GM12872 (cell line): ENCODE results near the gene ZBTB25.

Experiments used
- TF ChIP-seq, protein P1 (sequence below): IDR thresholded peaks from 3 replicates; pipeline ENCODE4 v1.5.1; 2011; ENCODE audit warnings: low read depth, mild to moderate bottlenecking, low read length, moderate library complexity; ENCODE audit not compliant: insufficient read depth

The ZBTB25 gene

DNA sequence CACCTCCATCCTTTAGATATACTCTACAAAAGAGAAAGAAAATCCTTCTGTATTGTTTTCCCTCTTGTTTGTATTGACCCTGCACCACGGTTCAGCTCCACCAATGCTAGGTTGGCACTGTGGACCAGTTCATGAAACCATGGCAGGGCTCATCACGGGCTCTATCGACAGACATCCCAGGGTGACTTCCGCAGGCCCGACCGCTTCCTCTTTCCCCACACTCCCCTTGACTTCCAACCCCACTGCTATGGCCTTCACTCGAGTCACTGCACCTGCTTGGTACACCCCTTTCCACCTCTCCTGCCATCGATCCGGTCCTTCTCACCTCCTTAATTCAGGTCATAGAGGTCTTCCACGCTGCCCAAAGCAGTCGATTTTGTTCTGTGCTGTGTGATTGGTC, 59.5 kb downstream of the ZBTB25 start:
- TF ChIP-seq, protein P1, sequence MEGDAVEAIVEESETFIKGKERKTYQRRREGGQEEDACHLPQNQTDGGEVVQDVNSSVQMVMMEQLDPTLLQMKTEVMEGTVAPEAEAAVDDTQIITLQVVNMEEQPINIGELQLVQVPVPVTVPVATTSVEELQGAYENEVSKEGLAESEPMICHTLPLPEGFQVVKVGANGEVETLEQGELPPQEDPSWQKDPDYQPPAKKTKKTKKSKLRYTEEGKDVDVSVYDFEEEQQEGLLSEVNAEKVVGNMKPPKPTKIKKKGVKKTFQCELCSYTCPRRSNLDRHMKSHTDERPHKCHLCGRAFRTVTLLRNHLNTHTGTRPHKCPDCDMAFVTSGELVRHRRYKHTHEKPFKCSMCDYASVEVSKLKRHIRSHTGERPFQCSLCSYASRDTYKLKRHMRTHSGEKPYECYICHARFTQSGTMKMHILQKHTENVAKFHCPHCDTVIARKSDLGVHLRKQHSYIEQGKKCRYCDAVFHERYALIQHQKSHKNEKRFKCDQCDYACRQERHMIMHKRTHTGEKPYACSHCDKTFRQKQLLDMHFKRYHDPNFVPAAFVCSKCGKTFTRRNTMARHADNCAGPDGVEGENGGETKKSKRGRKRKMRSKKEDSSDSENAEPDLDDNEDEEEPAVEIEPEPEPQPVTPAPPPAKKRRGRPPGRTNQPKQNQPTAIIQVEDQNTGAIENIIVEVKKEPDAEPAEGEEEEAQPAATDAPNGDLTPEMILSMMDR: no peak

DNA sequence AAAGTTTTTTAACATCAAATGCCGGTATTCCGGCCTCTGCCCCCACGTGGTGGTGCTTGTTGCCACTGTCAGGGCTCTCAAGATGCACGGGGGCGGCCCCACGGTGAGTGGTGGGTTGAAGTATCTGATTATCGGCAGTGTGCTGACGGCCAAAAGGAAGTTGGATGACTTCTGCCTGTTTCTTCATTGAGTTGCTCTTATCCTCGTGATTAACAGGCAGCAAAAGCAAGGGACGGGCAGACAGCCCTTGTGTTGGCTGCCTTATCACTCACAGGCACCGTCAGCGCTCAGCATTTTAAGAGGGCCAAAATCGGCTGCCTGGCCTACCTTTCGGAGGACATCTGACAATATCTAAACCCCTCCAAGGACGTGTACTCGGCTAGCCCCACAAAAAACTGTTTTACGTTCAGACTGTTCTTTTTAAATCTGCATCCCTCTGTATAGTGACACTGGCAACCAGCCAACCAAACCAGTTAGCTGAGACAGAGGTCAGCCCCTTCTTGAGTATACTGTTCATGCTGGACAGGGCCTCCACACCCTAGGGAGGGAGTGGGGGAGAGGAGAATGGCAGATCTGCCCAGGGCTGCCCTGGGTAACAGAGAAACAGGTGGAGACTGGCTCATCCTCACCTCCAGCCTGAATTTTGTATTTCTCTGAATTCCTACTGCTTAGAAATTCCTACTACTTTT, 61.2 kb downstream of the ZBTB25 start:
- TF ChIP-seq, protein P1: no peak

DNA sequence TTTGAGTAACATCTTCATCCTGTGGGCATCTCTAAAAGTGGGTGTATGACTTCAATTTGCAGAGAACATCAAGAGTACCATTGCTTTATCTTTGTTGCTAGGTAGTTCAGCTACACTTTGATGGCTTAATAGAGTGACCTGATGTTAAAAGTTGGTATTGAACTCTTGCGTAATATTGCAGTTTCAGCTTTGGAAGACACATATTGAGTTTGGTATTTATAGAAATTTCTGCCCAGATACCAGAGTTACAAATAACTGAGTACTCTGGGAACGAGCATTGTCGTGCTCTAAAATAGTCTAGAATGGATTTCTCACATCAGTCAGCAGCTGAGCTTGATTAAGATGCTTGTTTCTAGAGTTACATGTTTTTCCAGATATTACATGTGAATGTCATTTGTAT, 63.1 kb downstream of the ZBTB25 start:
- TF ChIP-seq, protein P1: no peak

DNA sequence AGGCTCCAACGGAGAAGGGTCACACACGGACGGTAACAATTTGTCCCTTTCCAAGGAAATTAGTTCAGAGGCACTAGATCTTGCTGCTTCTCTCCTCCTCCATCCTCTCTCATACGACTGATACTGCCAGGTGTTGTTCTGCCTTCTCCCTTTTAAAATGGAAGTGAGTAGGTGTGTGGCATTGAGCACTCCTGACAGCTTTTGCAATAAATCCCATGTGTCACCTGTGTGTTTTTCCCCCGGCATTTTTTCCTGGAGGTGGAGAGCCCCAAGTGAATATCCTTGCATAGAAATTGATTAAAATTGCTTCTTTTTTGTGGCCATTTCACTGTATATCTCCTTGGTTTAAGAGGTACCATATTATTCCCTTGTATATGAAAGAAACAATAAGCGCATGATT, 64.5 kb downstream of the ZBTB25 start:
- TF ChIP-seq, protein P1: no peak

DNA sequence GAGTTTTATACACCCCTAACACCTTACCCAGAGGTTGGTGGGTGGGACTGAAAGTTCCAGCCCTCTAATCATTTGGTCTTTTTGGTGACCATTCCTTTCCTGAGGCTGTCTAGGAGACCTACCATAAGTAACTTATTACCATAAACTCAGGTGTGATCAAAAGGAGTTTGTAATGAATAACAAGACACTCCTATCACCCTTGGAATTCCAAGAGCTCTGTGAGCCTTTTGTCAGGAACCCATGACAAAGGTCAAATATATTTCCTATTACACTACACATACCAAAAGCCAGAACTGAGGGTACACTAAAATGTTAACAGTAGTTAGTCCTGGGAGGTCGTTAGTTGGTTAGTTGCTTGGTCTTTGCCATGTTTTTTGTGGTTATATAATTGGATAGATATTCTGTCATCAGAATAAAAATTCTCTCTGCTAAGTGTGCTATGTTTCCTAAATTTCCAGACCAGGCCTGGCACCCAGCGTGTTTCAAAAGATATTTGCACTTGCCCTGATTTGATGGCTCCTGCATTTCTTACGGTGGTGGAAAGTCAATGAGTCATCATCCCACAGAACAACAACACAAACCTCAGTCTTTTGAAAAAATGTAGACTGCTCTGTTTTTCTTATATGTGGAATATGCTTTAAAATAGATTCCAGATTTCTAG, 65.3 kb downstream of the ZBTB25 start:
- TF ChIP-seq, protein P1: no peak

DNA sequence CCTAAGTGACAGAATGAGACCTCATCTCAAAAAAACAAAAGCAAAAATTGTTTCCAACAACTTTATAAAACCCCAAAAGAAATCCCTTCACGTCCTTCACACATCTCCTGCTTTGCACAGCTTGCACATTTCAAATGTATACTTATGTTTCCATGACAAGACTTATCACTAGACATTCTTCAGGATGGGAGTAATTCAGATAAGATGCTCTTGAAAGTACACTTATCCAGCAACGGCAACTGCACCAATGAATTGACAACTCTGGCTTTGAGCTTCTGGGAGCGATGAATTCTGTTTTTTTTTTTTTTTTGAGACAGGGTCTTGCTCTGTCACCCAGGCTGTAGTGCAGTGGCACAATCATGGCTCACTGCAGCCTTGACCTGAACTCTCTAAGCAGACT, 69.1 kb downstream of the ZBTB25 start:
- TF ChIP-seq, protein P1: no peak

DNA sequence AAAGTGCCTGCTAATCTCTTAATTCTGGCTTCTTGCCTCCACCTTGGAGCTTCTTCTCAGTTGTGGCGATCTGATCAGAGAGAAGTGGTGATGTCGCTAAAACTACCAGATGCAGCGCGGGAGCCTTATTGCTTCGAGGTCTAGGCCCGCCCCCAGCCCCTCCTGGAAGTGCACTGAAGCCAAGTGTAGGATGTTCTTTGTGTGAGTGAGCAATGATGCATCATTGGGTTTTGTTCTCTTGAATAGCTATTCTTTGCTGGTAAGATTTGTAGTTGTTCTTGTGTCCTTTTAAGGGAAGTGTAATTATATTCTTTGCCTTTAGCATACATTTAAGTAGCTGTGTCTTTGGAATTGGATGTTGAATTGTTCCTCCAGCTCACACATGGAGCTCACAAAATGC, 79.7 kb downstream of the ZBTB25 start:
- TF ChIP-seq, protein P1: no peak
